ENCODE measurements around the gene PRX.
"Not testable (repeated sequence)": the region's sequence is repeated elsewhere in the genome, so short reads cannot be mapped to it uniquely, and the experiment has no call there.

Gene PRX

DNA sequence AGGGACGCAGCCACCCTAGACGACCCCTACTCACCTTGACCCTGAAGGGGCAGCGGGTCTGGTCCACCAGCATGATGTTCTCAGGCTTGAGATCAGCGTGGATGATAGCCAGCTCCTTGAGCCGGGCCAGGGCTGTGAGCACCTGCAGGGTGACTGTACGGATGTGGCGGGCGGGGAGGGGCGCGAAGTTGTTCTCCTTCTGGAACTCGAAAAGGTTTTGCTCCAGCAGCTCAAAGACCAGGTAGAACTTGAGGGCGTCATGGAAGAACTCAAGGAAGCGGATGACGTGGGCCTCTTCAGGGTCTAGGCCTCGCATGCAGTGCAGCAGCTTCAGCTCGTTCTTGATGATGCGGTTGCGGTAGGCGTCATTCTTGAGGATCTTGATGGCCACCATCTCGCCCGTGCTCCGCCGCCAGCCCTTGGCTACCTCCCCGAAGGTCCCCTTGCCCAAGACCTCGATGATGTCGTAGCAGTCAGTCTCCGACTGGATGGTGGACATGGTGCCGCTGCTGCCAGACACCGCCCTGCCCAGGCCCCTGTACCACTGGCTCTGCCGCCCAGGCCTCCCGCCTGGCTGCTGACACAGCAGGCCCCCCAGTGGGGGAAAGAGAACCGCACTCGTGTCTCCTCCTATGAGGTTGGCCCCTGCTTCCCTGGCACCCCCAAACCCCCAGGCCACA is 23.6 kb downstream of the PRX start:
- DNase-seq = no peak

DNA sequence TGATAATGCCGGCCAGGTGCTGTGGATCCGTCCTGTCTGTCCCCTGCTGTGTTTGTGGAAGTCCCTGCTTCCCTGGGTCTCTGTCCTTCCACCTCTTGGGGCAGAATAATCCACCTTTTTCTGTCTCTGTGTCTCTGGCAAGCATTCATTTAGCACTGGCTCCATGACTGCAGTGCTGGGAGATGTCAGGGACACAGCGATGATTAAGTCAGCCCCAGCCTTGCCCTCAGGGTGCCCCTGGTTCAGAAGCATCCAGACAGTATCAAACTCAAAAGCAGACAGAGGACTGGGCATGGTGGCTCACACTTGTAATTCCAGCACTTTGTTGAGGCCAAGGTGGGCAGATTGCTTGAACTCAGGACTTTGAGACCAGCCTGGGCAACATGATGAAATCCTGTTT is 24.7 kb downstream of the PRX start:
- no peak for DNase-seq

DNA sequence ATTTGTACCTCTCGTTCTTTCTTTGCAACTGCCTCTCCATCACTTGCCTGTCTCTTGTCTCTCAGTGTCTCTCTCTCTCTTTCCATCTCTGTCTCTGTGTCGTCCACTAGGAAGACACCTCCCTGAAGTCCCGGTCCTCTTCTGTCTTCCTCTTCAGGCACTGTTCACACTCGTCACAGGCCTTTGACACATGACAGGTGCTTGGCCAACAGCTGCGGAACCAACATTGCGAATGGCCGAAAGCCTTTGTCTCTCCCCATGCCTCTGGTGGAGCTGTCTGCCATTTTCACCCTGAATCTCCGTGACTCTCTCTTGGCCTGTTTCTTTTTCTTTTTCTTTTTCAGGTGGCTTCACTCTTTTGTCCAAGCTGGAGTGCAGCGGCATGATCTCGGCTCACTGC is 26.0 kb downstream of the PRX start:
- DNase-seq = no peak

DNA sequence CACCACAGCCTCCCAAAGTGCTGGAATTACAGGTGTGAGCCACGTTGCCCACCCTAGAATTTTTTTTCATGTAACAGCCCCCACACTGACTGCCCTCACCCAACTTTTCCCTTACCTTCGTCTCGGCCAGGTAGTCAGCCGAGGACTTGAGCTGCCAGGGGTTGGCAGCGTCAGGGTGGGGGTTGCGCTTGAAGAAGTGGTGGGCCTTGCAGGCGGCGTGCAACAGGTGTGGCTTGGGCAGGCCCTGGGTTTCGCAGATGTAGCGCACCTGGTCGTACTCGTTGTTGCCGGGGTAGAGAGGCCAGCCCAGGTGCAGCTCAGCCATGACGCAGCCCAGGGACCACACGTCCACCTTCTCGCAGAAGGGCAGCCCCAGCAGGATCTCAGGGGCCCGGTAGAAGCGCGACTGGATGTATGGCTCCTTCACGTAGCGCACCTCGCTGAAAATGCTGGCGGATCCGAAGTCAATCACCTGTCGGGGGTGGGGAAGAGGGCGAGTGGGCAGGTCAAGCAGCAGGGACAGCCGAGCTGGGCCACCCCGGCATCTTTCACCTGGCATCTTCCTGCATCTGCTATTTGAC is 29.4 kb downstream of the PRX start:
- DNase-seq = no peak

DNA sequence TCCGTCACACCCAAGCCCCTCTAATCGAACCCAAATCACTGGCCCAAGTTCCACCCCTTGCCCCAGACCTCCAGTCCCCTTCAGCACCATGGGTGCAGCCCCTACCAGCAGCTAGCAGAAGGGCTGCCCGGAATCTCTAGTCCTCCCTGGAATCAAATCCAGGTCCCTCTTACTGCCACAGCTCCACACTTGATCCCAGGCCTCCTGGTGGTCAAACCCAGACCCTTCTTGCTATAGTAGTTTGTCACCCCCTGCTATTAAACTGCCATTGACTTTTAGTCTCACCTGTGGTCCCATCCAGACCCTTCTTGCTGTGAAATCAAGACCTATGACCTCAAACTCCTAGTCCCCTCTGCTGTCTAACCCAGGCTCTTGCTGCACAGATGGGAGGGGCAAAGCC is 31.9 kb downstream of the PRX start:
- no peak for DNase-seq

DNA sequence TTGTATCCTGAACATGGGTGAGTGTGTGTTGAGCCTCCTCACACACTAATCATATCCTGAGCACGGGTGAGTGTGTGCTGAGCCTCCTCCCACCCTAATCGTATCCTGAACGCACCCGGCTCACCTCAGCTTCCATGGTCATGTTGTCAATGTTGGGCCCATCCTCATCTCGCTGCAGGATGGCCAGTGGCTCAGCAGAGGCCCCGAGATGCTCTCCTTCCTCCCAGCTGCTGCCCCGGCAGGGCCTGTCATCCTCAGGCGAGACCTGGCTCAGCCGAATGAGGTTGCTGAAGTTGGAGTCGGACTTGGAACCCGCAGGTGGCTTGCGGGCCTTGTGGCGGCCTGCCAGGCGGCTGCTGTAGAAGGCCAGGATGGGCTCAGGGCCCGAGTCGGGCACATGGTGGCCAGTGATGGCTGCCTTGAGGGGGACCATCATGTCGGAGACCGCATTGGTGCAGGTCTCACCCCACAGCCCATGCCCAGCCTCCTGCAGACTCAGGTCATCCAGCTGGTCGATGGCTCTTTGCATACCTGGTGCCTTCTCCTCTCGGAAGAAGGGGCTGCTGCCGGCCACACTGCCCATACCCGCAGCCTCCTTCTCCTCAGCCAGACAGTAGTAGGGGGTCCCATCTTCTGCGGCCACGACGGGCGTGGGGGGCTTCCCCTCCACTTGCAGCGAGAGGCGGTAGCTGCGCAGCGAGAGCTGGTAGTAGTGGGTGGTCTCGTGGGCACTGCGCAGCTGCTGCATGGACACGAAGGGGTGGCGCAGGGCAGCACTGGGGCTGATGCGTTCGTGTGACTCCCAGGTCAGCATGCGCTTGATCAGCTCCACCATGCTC is 32.8 kb downstream of the PRX start:
- DNase-seq = no peak

DNA sequence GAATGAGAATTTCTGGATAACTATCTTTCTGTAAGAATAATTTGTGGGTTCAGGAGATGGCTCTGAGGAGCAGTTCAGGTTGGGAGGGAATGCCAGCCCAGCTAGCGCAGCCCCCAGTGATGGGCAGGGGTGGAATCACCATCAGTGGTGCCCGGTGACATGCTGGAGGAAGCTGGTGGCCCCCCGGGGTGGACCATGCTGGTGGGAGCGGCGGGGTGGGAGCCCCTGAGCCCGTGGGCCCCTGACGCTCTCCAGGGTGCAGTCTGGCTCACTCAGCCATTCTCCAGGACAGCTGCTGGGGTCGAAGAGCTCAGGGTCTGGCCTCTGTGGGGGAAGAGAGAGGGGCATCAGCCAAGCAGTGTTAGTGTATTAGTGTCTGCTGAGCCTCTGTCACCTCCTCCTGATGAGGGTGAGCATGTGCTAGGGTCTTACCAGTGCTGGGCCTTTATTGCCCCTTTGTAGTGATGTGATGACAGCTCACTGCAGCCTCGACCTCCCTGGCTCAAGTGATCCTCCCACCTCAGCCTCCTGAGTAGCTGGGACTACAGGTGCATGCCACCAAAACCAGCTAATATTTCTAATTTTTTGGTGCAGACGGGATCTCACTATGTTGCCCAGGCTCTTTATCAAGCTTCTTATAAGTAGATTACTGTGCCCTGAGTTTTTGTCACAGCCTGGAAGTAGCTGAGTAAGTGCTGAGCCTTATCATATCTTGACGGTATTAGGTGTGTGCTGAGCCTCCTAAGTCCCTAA is 33.6 kb downstream of the PRX start:
- DNase-seq = no peak

DNA sequence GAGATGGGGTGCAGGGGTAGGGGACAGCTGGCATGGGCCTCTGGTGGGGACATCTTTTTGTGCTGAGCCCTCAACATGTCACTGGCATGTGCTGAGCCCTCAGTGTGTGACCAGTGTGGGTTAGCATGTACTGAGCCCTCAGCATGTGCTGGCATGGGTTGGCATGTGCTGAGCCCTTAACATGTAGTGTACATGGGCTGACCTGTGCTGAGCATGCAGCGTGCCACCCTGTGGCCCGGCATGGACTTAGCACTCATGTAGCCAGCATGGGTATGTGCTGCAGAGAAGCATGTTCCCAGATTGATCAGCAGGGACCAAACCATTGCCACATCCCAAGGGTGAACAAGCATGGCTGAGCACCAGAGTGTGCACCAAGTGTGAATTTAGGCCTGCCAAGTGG is 34.7 kb downstream of the PRX start:
- no peak for DNase-seq

DNA sequence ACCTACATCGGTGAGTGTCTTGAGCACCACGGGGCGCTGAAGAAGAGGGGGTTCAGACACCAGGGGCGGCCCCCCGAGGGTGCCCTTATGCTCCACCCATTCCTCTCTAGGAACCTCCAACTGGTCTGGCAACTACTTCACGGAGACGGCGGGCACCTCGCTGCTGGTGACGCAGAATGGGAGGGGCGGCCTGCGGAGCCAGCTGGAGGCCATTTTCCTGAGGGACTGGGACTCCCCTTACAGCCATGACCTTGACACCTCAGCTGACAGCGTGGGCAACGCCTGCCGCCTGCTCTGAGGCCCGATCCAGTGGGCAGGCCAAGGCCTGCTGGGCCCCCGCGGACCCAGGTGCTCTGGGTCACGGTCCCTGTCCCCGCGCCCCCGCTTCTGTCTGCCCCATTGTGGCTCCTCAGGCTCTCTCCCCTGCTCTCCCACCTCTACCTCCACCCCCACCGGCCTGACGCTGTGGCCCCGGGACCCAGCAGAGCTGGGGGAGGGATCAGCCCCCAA is 35.2 kb downstream of the PRX start:
- no peak for DNase-seq

DNA sequence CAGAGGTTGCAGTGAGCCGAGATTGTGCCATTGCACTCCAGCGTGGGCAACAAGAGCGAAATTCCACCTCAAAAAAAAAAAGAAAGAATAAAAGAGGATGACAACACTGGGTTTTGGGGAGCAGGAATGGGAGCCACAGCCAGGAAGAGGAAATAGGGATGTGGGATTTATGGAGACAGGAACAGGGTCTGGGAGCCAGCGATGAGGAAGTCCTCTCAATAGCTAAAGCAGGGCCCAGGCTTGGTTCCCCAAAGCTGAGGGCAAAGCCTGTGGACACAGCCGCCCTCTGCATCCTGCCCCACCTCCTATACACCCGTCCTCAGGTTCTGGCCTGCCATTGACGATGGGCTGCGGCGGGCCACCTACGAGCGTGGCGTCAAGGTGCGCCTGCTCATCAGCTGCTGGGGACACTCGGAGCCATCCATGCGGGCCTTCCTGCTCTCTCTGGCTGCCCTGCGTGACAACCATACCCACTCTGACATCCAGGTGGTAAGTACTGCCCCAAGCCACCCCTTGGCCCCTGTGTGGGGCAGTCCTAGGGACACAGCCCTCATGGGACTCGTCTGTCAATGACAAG is 36.8 kb downstream of the PRX start:
- DNase-seq = no peak

DNA sequence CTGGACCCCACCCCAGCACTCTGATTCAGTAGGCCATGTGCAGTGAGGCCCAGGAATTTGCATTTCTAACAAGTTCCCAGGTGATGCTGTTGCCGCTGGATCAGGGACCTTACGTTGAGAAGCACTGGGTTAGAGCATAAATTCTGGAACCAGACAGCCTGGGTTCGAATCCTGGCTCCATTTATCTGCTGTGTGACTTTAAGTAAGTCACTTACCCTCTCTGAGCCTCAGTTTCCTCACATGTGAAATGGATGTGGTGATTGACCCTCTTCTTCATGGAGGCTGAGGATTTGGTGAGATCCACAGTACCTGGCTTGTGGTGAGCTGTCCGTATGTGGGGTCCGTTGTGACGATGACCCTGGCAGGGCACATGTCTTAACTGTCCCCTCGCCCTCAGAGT is 39.1 kb downstream of the PRX start:
- DNase-seq = no peak

DNA sequence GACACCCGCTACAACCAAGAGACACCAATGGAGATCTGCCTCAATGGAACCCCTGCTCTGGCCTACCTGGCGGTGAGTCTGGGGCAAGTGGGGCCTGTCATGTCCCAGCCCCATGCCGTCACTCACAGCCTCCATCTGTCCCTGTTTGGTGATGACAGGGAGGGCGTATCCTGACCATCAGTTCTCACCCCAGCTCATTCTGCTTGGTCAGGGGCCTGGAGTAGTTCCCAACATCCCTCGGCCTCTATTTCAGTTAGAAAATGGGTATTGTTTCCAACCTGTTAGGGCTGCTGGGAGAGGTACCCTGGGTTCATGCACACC is 41.4 kb downstream of the PRX start:
- no peak for DNase-seq

DNA sequence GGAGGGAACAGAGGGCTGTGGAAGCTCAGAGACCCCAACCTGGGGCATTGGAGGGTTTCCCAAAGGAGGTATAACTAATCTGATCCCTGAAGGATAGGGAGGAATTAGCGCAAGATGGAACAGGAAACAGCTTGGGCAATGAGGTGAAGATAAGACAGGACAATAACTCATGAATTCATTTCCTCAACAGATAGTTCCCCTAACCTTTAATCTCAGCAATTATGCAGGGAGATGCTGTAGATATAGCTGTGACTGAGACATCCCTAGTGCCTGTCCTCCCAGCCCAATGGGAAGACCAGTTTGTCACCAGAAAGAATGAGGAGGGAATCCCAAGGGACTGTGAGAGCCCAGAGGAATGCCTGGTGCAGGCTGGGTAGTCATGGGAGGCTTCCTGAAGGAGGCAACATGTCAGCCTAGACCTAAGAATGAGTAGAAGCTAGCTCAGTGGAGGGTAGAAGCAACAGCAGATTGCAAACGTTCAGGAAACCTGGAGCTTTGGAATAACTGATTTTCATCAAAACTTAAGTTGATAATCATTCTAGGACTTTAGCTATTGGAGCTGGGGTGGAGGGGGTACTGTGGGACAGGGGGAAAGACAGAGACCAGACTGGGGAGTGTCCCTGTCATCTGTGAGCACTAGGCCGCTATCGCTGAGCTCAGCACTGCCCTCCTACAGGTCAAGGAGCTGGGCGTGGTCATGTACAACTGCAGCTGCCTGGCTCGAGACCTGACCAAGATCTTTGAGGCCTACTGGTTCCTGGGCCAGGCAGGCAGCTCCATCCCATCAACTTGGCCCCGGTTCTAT is 42.0 kb downstream of the PRX start:
- no peak for DNase-seq

DNA sequence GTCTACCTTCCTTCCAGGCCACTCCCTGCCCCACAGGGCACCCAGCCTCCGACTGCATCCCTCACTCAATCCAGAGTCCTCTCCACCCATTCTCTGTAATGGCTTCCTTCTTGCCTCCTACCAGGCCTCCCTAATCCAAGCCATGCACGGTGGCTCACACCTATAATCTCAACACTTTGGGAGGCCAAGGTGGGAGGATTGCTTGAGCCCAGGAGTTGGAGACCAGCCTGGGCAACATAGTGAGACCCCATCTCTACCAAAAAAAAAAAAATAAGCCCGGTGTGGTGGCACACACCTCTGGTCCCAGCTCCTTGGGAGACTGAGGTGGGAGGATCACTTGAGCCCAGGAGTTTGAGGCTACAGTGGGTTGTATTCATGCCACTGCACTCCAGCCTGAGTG is 42.9 kb downstream of the PRX start:
- not testable (repeated sequence) for DNase-seq

DNA sequence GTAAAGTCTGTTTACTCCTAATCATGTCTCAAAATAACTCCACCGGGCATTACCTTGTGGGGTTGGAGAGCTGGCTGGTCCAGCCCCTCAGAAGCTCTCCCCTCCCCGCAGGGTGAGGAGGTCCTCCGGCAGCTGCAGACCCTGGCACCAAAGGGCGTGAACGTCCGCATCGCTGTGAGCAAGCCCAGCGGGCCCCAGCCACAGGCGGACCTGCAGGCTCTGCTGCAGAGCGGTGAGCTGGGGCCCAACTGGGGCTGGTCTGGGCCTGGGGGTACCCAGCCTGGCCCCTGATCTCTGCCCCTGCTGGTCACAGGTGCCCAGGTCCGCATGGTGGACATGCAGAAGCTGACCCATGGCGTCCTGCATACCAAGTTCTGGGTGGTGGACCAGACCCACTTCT is 43.4 kb downstream of the PRX start:
- DNase-seq = no peak

DNA sequence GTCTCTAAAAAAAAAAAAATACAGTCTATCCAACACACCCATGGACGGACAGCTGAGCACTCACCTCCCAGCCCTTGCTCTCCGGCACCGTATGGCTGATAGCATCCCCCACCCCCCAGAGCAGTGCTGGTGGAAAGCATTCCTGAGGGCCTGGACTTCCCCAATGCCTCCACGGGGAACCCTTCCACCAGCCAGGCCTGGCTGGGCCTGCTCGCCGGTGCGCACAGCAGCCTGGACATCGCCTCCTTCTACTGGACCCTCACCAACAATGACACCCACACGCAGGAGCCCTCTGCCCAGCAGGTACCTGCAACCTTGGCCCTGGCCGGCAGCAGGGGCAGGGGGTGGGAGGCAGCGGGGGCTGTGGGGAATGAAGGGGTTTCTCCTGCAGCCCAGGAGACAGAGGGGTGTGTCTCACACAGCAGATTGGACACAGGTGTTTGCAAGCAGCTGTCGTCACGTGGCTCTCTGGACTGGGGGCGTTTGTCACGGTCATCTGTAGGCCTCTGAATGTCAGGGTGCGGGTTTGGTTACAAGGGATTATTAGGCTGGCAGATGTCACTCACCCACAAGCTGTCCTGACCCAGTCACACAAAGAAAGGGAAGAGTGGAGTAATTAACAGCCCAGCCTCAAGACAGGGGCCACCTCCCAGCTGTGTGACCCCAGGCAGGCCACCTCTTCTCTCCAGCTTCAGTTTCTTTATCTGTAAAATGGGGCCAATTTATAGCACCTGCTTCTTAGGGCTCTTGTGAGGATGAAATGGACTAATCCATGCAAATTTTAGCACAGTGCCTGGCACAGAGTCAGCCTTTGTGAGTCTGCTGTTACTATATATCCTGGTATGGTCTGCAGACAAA is 45.4 kb downstream of the PRX start:
- DNase-seq = no peak

DNA sequence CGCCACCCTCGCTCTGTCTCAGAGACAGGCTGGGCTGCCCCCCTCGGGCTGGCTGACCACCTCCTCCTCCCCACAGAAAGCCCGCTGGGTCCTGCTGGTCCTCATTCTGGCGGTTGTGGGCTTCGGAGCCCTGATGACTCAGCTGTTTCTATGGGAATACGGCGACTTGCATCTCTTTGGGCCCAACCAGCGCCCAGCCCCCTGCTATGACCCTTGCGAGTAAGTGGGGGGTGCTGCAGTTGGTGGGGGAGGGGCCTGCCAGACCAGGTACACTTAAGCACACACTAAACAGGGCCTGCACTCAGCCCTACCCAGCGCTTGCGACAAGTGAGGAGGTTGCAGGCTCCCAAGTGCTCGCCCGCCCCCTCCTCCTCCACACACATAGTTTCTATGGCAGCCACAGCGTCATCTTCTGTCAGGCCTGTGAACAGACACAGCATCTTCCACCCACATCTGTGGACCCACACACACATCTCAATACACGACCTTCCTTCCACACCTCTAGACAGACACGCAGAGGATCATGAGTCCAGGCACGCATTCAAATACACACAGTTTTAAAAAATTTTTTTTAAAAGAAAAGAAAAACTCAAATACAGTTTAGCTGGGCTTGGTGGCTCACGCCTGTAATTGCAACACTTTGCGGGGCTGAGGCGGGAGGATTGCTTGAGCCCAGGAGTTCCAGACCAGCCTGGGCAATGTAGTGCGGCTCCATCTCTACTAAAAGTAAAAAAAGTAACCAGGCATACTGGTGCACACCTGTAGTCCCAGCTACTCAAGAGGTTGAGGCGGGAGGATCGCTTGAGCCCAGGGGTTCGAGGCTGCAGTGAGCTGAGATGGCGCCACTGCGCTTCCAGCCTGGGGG is 46.2 kb downstream of the PRX start:
- DNase-seq = no peak

DNA sequence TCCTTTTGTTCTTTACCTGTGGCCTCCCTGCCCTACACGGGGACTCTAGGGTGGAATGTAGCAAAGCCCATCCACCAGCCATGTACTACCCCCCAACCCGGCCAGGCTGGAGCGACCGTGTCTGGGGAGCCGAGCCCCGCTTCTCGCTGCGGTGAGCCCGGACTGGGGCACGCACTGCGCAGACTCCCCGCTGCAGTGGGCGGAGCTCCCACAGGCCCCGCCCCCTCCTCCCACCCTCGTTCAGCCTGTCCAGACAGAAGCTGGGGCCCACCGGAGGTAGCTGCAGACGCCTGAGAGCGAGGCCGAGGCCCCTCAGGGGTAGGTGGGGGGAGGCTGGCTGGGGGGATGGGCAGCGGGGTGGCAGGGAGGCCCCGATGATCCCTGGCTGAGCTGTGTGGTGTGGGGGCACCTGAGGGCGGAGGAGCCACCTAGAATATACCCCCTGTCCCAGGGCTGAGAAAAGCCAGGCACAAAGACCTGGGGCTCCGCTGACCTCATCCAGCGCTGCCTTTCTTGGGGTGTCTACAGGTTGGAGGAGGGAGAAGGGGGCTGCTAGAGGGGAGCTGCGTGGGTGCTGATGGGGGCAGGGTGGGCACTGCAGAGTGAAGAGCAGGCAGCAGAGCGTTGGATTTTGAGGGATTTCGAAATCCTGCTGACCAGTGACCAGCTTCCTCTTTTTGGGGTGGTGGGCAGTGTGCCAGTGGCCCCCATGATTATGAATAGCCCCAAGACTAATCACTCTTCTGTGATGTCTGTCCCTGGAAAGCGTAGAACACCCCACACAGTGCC is 47.4 kb downstream of the PRX start:
- DNase-seq = no peak

DNA sequence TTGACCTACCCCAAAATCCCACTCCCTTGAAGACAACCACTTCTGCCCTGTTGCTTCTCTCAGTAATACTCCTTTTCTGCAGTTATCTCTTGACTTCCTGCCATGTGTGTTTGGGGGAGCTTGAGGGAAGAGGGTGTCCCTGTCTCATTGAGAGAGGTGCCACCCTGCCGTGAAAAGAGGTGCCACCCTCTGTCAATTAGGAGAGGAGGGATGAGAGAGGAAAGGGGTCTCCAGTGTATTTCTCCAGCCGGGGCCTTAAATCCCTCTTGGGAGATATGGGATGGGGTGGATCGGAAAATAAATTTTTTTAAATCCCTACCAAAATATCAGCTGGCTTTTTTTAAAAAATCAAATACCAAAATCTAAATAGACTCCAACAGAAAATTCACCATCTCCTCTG is 48.2 kb downstream of the PRX start:
- no peak for DNase-seq
